HG03064 (cell line): ENCODE data around the gene KAZALD1.

Experiments used
- ATAC-seq: cut with Tn5 transposase; IDR thresholded peaks from one replicate; pipeline ENCODE4 v1.9.1; 2021; ENCODE audit warnings: low read depth; ENCODE audit not compliant: unreplicated experiment

KAZALD1 gene

DNA sequence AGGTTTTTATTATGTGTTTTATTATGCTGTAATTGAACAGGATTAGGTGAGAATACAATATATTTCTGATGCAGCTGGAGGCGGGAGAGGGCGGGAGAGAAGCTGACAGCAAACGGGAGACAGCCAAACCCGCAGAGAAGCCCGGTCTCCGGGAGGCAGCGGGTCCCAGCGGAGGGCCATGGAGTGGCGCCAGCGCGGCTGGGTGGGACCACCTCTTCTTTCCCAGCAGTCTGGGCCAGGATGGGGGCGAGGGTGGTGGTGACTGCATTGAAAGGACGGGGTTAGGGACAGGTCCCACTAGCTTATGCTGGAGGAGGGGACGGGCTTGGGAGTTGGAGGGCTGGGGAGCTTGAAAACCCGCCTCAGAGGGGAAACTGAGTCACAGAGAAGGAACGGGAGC is 14.5 kb upstream of the KAZALD1 start:
- no peak for ATAC-seq

DNA sequence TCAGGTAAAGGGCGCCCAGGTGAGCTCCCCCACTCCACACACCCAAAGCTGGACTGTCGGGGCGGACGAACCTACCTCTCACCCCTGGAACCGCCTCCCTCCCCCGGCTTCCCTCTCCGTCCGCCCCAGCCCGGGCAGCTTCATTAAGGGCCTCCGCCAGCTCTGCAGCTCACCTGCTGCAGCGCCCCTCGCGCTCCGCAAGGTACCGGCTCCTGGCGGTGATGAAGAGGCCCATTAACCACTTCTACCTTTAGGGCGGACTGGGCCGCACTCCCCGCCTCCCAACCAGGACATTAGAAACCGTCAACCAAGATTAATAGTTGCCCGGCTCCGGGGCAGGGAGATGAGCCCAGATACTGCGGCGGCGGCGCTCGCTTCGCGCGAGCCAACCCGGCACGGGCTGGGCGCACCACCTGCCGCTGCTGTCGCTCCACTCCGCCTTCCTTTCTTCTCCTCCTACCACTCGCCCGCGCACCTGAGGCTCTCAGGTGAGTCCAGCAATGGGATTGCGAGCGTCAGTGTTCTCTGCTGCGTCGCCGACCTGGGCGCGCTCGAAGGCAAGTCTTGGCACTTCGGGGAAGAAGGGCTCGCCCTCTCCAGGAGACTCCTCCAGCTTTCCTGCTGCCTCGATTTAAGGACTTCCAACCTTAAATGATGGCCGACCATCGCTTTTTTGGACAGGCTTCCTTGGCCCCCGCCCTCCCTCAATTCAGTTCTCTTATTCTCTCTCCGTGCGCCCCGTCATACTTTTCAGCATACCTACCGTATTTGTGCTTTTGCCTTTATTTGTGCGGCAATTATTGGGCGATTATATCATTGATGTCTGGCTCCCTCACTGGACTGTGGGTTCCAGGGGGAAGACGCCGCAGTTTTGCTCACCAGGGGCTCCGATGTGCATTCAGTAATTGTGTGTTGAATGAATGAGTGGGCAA is 13.6 kb upstream of the KAZALD1 start:
- ATAC-seq, result no peak

GRCh38 chr10:101050208-101051069 is 11.3 kb upstream of the KAZALD1 start:
- ATAC-seq, result no peak

DNA sequence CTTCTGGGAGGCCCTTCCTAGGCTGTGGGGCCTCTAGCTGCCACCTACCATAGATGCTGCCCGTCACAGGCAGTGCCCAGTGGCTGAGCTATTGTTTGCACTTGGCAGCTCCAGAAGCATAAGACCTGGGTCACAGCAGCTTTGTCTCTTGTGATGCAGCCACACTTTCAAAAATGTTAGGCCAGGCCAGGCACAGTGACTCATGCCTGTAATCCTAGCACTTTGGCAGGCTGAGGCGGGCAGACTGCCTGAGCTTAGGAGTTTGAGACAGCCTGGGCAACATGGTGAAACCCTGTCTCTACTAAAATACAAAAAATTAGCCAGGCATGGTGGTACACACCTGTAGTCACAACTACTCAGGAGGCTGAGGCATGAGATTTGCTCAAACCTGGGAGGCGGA is 9.5 kb upstream of the KAZALD1 start:
- ATAC-seq, result no peak

DNA sequence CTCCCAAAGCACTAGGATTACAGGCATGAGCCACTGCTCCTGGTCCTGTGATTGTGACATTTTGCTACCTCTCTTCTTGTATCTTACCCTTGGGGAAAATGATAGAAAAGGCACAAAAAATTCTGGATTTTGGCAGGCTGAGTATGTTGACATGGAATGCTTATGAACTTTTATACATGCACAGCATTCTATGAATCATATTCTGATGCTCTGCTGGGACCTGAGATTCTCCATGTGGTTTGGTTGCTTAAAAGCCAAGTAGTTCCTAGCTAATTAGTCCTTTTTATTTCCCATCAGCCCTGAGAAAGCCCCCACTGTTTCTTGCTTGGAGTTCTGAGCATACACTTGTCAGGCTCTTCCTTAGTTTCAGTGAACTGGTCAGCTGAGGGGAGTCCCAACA is 8.3 kb upstream of the KAZALD1 start:
- ATAC-seq, result no peak

GRCh38 chr10:101054351-101054750 is 7.4 kb upstream of the KAZALD1 start:
- ATAC-seq, result no peak

- no peak for ATAC-seq
Observed at GRCh38 chr10:101054876-101055275, 6.9 kb upstream of the KAZALD1 start.

DNA sequence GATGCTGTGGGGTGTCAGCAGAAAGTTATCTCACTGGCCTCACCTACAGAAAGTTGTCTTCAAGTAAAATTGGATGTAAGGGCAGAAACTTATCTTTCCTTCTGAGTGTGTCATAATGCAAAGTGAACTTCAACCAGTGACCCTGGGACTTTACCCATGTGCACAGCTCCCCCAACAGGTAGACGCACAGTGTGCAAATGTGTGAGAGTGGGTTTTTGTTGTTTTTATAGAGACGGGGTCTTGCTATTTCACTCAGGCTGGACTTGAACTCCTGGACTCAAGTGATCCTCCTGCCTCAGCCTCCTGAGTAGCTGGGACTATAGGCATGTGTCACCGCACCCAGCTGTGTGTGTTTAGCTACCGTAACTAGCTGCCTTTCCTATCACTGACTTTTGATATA is 6.4 kb upstream of the KAZALD1 start:
- ATAC-seq, result no peak

- no peak for ATAC-seq
Observed at GRCh38 chr10:101056365-101057151, 5.2 kb upstream of the KAZALD1 start.

- peak; percentile 43 for ATAC-seq
Observed at GRCh38 chr10:101060036-101060950, 1.5 kb upstream of the KAZALD1 start.

DNA sequence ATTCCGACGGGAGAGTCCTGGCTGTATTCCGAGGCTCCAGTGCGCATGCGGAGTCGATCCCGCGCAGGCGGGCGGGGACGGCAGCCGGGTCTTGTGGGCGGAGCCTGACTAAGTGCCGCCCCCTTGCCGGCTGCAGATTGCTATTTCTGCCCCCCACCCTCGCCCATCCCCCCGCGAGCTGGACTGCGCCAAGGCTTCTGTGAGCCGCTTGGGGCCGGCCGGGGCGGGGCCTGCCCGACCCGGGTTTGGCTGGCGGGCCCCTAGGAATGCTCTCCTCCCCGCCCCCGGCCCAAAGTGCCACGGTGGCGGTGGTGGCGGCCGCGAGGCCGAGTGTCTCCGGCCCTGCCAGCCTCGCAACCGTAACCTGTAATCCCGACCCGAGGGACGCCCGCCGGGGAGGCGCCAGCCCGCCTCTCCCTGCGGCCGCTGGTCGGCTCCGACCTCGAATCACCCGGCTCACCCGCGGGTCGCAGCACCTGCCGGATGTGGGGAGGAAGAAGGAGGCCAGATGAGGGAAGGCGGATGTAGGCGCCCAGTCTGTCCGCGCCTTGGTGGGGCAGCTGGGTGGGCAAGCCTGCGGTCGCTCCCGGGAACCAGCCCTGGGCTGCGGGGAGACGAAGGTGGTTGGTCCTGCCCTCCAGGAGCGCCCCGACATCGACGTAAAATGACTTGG is 702 bp upstream of the KAZALD1 start:
- peak; percentile 58 for ATAC-seq

GRCh38 chr10:101062232-101063049 is 652 bp downstream of the KAZALD1 start:
- no peak for ATAC-seq

DNA sequence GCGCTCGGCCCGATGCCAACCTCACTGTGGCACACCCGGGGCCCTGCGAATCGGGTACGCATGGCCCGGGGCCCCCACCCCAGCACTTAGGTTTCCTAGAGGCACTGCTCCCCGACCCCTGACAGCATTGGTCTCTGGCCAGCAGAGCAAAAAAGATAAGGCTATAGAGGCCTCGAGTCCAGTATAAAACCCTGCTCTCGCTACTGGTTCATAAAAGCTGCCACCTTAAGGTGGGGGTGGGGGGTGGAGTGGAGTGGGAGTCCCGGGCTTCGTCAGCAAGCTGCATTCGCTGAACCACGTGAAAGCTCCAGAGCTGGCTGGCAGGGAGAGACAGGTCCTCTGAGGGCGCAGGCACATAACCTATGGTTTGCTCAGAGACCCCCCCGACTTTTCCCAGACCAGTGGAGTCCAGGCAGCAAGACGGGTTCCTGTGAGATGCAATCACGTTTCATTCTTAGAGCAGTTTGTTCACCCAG is 1.3 kb downstream of the KAZALD1 start:
- no peak for ATAC-seq

- ATAC-seq, result no peak
Observed at GRCh38 chr10:101063548-101064414, 2.0 kb downstream of the KAZALD1 start.

- no peak for ATAC-seq
Observed at GRCh38 chr10:101064415-101065030, 2.7 kb downstream of the KAZALD1 start.

- no peak for ATAC-seq
Observed at GRCh38 chr10:101065481-101066145, 3.8 kb downstream of the KAZALD1 start.
